GM23338 (cell line): Measurements from ENCODE around the gene VWDE. TPM values are rescaled to one million over a fixed set of nuclear protein-coding genes. Genes with fewer than 3 reads are reported as not detected.
A peak's percentile ranks its signal among the peaks of the same experiment; 100 is the strongest.

Experiments used
- ATAC-seq: fragments of 200-7000 bp; cut with Tn5 transposase; 3 replicates; pipeline ENCODE4 v1.9.1; 2020
- DNase-seq: peaks from one replicate; pipeline ENCODE4 v3.0.0-alpha.2; 2015; ENCODE audit warnings: low spot score
- H2AFZ ChIP-seq: fragments of 200-600 bp; sonication (generic); 2 replicates; pipeline ENCODE4 v1.8.0; 2016; ENCODE audit warnings: antibody characterized with exemption, mild to moderate bottlenecking, moderate library complexity
- H3F3A ChIP-seq: fragments of 200-600 bp; sonication (generic); replicated peaks from 2 replicates; pipeline ENCODE4 v1.8.0; 2017; ENCODE audit warnings: antibody characterized with exemption, mixed run types, low read depth
- H3K27ac ChIP-seq: fragments of 200-600 bp; sonication (generic); 2 replicates; pipeline ENCODE4 v1.6.1; 2016; ENCODE audit warnings: low read depth
- H3K27me3 ChIP-seq: fragments of 200-600 bp; sonication (generic); 2 replicates; pipeline ENCODE4 v1.8.0; 2016; ENCODE audit warnings: mild to moderate bottlenecking, mixed run types, moderate library complexity; ENCODE audit not compliant: insufficient read depth
- H3K36me3 ChIP-seq: fragments of 200-600 bp; sonication (generic); 2 replicates; pipeline ENCODE4 v1.8.0; 2016; ENCODE audit warnings: mild to moderate bottlenecking; ENCODE audit not compliant: insufficient read depth
- H3K4me1 ChIP-seq: fragments of 200-600 bp; sonication (generic); 2 replicates; pipeline ENCODE4 v1.8.0; 2016; ENCODE audit warnings: mild to moderate bottlenecking, moderate library complexity; ENCODE audit not compliant: insufficient read depth
- H3K4me2 ChIP-seq: fragments of 200-600 bp; sonication (generic); 2 replicates; pipeline ENCODE4 v1.7.1; 2017; ENCODE audit warnings: mixed run types
- H3K4me3 ChIP-seq: fragments of 200-600 bp; sonication (generic); 2 replicates; pipeline ENCODE4 v1.6.1; 2016; ENCODE audit warnings: mixed run types
- H3K79me2 ChIP-seq: fragments of 200-600 bp; sonication (generic); replicated peaks from 2 replicates; pipeline ENCODE4 v1.8.0; 2017; ENCODE audit warnings: mild to moderate bottlenecking; ENCODE audit not compliant: insufficient read depth
- H3K9me2 ChIP-seq: fragments of 200-600 bp; sonication (generic); 2 replicates; pipeline ENCODE4 v1.8.0; 2017; ENCODE audit not compliant: insufficient read depth
- H4K20me1 ChIP-seq: fragments of 200-600 bp; sonication (generic); replicated peaks from 2 replicates; pipeline ENCODE4 v1.8.0; 2017; ENCODE audit warnings: mild to moderate bottlenecking; ENCODE audit not compliant: insufficient read depth
- H3K27ac Mint-ChIP-seq: 2 replicates; pipeline ENCODE4 v1.8.0; 2020; ENCODE audit warnings: inconsistent platforms, mild to moderate bottlenecking, moderate library complexity, mixed read lengths
- H3K27me3 Mint-ChIP-seq: 3 replicates; pipeline ENCODE4 v1.8.0; 2022; ENCODE audit warnings: low read depth, mild to moderate bottlenecking, moderate library complexity, mixed read lengths, inconsistent platforms; ENCODE audit not compliant: insufficient read depth, poor library complexity
- H3K36me3 Mint-ChIP-seq: 3 replicates; pipeline ENCODE4 v1.8.0; 2021; ENCODE audit warnings: low read depth, mild to moderate bottlenecking, inconsistent platforms, moderate library complexity, mixed read lengths
- H3K4me1 Mint-ChIP-seq: 3 replicates; pipeline ENCODE4 v1.8.0; 2020; ENCODE audit warnings: mild to moderate bottlenecking, inconsistent platforms, mixed read lengths
- H3K4me3 Mint-ChIP-seq: 3 replicates; pipeline ENCODE4 v1.8.0; 2021; ENCODE audit warnings: moderate library complexity, mild to moderate bottlenecking, inconsistent platforms, mixed read lengths
- H3K9me3 Mint-ChIP-seq: 3 replicates; pipeline ENCODE4 v1.8.0; 2020; ENCODE audit warnings: moderate library complexity, mild to moderate bottlenecking, inconsistent platforms, mixed read lengths
- CTCF ChIP-seq, 2 experiments: fragments of 200-600 bp in 1 of 2; sonication (generic) in 1 of 2; conservative IDR thresholded peaks; 2 replicates each; pipeline versions ENCODE4 v1.5.1 to v1.6.1; 2016 to 2017; ENCODE audit warnings: antibody characterized with exemption in 2 of 2, low read depth in 2 of 2, mild to moderate bottlenecking in 2 of 2, moderate library complexity in 1 of 2
- EZH2 ChIP-seq: fragments of 200-600 bp; sonication (generic); IDR thresholded peaks from one replicate; pipeline ENCODE4 v1.8.0; 2017; ENCODE audit warnings: antibody characterized with exemption, mild to moderate bottlenecking, low read depth; ENCODE audit not compliant: unreplicated experiment
- EZH2phosphoT487 ChIP-seq: fragments of 200-600 bp; sonication (generic); IDR thresholded peaks from one replicate; pipeline ENCODE4 v1.8.1; 2018; ENCODE audit warnings: antibody characterized with exemption; ENCODE audit not compliant: unreplicated experiment
- JUNB ChIP-seq: IDR thresholded peaks from one replicate; pipeline ENCODE4 v1.6.1; 2016; ENCODE audit warnings: antibody characterized with exemption; ENCODE audit not compliant: unreplicated experiment
- ZNF331 ChIP-seq: fragments of 250-450 bp; sonication (Bioruptor Pico); IDR thresholded peaks from 2 replicates; pipeline ENCODE4 v1.5.0; 2020; ENCODE audit warnings: low read depth, mild to moderate bottlenecking, moderate library complexity
- ZNF462 ChIP-seq: fragments of 250-450 bp; sonication (Bioruptor Pico); IDR thresholded peaks from 2 replicates; pipeline ENCODE4 v1.5.0; 2020; ENCODE audit warnings: mild to moderate bottlenecking, moderate library complexity
- polyA plus RNA-seq: library from polyadenylated mRNA; unstranded; fragments of >200 nt; fragmentation: Nextera tagmentation; extraction: Ambion mirVana; gene quantifications from 2 replicates; pipeline ENCODE4 v1.2.1, GENCODE V29; 2016
- total RNA-seq: library from RNA; depleted of rRNA; stranded (reverse); fragments of >200 nt; shearing (Covaris generic); gene quantifications from 2 replicates; pipeline ENCODE4 v1.2.3, GENCODE V29; 2014
- TF ChIP-seq, protein P1 (sequence below): IDR thresholded peaks from one replicate; pipeline ENCODE4 v1.6.1; 2018; ENCODE audit warnings: antibody characterized with exemption; ENCODE audit not compliant: unreplicated experiment

VWDE gene
- total and polyA plus RNA-seq, 2 experiments from 2014 or later: 24.6 to 45.5 TPM

DNA sequence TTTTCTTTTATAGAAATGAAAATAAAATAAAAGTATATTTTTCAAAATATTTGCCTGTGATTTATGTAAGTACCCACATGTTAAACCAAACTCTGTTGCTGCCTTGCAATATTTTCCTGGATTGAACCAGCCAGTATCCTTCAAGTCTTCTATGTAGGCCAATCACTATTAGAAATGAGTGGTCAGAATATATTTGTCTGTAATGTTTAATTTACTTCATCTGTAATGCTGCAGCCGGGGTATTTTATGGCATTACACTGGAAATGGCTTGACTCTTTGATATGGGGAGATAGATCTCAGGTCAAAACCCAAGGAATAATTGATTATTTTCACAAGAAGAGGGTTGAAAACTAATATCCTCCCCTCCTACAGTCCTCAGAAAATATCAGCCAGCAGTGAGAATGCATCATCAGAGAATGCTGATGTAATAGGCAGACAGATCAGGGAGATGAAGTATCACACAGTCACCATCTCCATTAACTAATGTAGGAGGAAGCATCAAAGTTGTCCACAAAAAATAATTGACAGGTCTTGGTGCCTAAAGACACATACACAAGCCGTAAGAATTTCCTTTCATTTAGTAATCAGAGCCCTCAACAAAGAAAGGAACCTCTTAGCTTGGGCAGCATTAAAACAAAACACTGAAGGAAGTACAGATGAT, 82.5 kb downstream of the VWDE start:
- Histone ChIP-seq H3K27me3 (no peaks in the 10 kb centered on the region), H3K4me1 (peaks cover 18% of the 10 kb centered on the region; the same call in 1 of the 2 replicates), H3K9me2 (no peaks in the 10 kb centered on the region), H4K20me1 (no peaks in the 10 kb centered on the region), H3K27ac (no peak overlapping the region), H3K79me2 (no peaks in the 10 kb centered on the region), H2AFZ (no peak overlapping the region), H3F3A (no peaks in the 10 kb centered on the region), H3K36me3 (no peaks in the 10 kb centered on the region), H3K4me2 (no peak overlapping the region), H3K4me3 (no peak overlapping the region)
- Mint-ChIP-seq H3K36me3 (peaks cover 13% of the 10 kb centered on the region), H3K9me3 (no peaks in the 10 kb centered on the region), H3K27me3 (no peaks in the 10 kb centered on the region), H3K27ac (peak overlapping the region; percentile 10), H3K4me1 (peaks cover 26% of the 10 kb centered on the region), H3K4me3 (no peak overlapping the region)
- TF ChIP-seq EZH2: no peak
- ATAC-seq (no peak), DNase-seq (no peak)

GRCh38 chr7:12320241-12320986, 83.3 kb downstream of the VWDE start:
- no peak overlapping the region for H3K4me2 ChIP-seq
- no peak for TF ChIP-seq JUNB
- no peak for TF ChIP-seq CTCF (conservative IDR thresholded peaks at IDR 0.05; ENCODE audit: low read depth in 2 of 2)
- no peak for TF ChIP-seq EZH2
- TF ChIP-seq EZH2phosphoT487: no peak
- TF ChIP-seq ZNF462 (CRISPR knock-in tag): no peak
- TF ChIP-seq, protein P1, sequence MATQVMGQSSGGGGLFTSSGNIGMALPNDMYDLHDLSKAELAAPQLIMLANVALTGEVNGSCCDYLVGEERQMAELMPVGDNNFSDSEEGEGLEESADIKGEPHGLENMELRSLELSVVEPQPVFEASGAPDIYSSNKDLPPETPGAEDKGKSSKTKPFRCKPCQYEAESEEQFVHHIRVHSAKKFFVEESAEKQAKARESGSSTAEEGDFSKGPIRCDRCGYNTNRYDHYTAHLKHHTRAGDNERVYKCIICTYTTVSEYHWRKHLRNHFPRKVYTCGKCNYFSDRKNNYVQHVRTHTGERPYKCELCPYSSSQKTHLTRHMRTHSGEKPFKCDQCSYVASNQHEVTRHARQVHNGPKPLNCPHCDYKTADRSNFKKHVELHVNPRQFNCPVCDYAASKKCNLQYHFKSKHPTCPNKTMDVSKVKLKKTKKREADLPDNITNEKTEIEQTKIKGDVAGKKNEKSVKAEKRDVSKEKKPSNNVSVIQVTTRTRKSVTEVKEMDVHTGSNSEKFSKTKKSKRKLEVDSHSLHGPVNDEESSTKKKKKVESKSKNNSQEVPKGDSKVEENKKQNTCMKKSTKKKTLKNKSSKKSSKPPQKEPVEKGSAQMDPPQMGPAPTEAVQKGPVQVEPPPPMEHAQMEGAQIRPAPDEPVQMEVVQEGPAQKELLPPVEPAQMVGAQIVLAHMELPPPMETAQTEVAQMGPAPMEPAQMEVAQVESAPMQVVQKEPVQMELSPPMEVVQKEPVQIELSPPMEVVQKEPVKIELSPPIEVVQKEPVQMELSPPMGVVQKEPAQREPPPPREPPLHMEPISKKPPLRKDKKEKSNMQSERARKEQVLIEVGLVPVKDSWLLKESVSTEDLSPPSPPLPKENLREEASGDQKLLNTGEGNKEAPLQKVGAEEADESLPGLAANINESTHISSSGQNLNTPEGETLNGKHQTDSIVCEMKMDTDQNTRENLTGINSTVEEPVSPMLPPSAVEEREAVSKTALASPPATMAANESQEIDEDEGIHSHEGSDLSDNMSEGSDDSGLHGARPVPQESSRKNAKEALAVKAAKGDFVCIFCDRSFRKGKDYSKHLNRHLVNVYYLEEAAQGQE: no peak
- TF ChIP-seq ZNF331 (CRISPR knock-in tag): no peak
- no peaks in the 10 kb centered on the region for H3K79me2 ChIP-seq
- H3K4me3 ChIP-seq: no peak overlapping the region
- H3K27me3 Mint-ChIP-seq: no peaks in the 10 kb centered on the region
- peaks cover 26% of the 10 kb centered on the region for H3K4me1 Mint-ChIP-seq
- no peak for DNase-seq
- ATAC-seq: no peak
- H3K9me2 ChIP-seq: no peaks in the 10 kb centered on the region
- H4K20me1 ChIP-seq: no peaks in the 10 kb centered on the region
- no peaks in the 10 kb centered on the region for H3F3A ChIP-seq
- H2AFZ ChIP-seq: no peak overlapping the region
- peak overlapping the region; percentile 65 for H3K27ac Mint-ChIP-seq
- no peaks in the 10 kb centered on the region for H3K27me3 ChIP-seq
- H3K36me3 ChIP-seq: no peaks in the 10 kb centered on the region
- peaks cover 18% of the 10 kb centered on the region; the same call in 1 of the 2 replicates for H3K4me1 ChIP-seq
- no peak overlapping the region for H3K27ac ChIP-seq
- no peaks in the 10 kb centered on the region for H3K9me3 Mint-ChIP-seq
- H3K4me3 Mint-ChIP-seq: no peak overlapping the region
- peaks cover 7% of the 10 kb centered on the region for H3K36me3 Mint-ChIP-seq
